ENCODE measurements around the gene OR2A7.
"Not testable (repeated sequence)": the region's sequence is repeated elsewhere in the genome, so short reads cannot be mapped to it uniquely, and the experiment has no call there.

The OR2A7 gene, protein sequence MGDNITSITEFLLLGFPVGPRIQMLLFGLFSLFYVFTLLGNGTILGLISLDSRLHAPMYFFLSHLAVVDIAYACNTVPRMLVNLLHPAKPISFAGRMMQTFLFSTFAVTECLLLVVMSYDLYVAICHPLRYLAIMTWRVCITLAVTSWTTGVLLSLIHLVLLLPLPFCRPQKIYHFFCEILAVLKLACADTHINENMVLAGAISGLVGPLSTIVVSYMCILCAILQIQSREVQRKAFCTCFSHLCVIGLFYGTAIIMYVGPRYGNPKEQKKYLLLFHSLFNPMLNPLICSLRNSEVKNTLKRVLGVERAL

DNA sequence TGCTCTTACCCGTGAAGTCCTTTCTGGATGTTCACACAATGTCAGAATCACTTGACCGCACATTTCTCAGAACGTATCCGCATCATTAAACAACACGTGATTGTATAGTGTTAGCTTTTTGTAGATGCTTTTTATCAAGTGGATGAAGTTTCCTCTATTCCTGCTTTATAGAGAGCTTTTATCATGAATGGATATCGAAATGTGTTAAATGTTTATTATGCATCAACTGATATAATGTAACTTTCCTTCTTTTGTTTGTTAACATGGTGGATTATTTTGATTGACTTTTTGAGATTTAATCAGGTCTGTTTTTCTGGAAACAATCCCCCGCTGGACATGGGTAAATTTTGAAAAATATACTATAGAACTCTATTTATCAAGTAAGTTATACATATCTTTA, at the start of gene OR2A7:
Gene OR2A7, minus strand, starts transcription at position 101 of the 400 bp plus-strand sequence. CDS start 5,164 bp downstream, outside the sequence.
- DNase-seq, result not testable (repeated sequence)

DNA sequence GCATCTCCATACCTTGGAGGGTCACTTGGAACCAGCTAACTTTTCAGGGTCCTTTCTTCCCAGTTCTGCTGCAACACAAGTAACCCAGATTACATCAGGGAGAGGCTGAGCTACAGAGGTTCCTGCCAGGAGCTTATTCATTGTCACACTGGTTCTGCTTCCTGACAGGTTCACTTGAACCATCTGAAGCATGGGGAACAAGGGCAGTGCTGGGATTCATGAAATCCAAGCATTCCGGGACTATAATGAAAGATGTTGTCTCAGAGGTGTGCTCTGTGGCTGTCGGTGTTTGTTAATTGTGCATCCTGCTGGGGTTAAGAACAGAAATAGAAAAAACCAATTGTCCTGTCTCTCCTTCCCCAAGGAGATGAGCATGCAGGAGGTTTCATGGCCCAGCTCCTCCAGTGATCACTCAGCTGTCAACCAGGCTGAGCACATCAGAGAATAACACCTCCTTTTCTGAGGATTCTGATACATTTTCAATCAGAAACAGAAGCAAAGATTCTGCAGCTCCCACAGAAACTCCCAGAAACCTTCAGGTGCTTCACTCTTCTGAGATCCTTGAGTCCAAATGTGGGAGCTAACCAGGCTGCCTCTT, 47.4 kb upstream of the OR2A7 start, which contains the start of gene OR2A1:
Gene OR2A1, plus strand, starts transcription at position 548 of the 598 bp plus-strand sequence. CDS start 5,706 bp downstream, outside the sequence.
- DNase-seq, result not testable (repeated sequence)

DNA sequence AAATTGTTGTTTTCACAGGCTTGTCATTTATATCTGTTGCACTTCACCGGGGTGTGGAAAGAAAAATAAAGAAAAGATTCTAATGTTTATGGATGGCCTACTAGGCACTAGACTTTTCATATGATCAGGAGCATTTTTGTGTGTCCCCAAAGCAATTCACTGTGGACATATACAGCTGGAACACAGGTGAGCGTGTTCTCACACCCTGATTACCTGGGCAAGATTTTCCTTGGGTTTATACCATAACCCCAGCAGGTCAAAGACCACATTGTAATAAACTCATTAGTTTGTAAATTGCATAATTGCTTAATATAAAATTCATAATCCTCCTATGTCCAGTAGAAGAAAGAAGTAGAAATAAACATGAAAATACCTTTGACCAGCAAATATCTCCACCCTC, 46.6 kb upstream of the OR2A7 start:
- not testable (repeated sequence) for DNase-seq

DNA sequence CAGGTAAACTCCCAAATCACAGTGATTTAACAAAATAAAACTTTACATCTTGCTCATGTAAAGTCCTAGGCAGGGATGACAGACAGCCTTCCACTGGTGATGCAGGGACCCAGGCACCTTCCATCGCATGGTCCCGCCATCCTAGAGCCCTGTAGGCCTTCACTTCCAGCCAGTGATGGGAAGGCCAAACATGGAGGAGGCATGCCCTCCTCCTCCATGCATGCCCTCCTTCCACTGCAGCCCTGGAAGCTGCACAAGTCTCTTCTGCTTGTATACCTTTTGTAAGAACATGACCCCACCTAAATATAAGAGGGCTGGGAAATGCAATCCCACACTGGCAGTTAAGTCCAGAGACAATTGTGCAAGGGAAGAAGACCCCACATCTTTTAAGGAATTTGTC, 45.1 kb upstream of the OR2A7 start:
- DNase-seq, result not testable (repeated sequence)

- not testable (repeated sequence) for DNase-seq
Observed at GRCh38 chr7:144305156-144305555, 40.6 kb upstream of the OR2A7 start.

DNA sequence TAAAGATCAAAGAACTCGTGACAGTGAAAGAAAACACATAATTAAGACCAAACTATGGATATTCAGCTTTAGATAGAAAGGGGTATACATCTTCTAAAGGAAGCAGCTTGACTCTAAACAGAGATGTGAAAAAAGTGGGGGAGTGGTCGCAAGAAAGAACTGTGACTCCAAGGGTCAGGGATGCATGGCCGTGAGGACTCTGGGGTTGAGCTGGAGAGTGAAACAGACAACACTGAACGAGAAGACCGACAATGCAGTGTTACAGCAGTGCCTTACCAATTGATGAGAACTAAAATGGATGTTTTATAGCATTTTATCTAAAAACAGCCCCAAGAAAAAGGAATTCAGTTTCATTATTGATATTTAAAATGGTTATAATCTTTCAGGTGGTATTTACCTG, 39.0 kb upstream of the OR2A7 start:
- not testable (repeated sequence) for DNase-seq

- not testable (repeated sequence) for DNase-seq
Observed at GRCh38 chr7:144302578-144303303, 38.1 kb upstream of the OR2A7 start.

DNA sequence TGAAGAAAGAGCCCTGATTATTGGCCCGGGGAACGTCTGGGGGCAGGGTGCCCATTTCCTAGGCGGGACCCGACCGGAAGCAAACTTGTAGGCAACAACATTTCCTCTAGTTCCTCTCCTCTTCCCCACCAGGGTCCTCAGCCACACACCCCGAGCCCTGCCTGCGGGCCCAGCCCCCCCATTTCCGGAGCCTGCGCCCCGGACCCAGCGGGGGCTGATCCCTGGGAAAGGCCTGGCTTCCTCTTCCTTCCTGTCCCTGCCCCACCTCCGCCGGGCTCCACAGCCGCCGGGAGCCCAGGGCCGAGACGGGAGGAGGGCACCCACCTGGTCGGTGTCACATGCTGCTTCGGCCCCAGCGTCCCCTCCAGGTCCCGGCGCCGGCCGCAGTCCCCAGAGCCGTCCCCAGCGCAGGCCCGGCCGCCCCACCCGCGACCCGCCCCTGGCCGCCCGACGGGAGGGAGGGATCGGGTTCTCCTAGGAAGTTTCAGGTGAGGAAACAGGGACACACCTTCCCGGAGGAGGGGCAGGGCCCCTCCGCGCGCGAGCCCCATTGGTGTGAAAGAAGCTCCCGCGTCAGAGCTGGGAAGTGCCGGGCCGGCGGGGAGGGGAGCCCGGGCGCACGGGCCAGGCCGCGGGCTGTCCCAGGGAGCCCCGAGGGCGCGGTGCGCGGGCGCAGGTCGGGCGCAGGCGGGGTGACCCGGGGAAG, 29.4 kb upstream of the OR2A7 start:
- DNase-seq, result not testable (repeated sequence)

DNA sequence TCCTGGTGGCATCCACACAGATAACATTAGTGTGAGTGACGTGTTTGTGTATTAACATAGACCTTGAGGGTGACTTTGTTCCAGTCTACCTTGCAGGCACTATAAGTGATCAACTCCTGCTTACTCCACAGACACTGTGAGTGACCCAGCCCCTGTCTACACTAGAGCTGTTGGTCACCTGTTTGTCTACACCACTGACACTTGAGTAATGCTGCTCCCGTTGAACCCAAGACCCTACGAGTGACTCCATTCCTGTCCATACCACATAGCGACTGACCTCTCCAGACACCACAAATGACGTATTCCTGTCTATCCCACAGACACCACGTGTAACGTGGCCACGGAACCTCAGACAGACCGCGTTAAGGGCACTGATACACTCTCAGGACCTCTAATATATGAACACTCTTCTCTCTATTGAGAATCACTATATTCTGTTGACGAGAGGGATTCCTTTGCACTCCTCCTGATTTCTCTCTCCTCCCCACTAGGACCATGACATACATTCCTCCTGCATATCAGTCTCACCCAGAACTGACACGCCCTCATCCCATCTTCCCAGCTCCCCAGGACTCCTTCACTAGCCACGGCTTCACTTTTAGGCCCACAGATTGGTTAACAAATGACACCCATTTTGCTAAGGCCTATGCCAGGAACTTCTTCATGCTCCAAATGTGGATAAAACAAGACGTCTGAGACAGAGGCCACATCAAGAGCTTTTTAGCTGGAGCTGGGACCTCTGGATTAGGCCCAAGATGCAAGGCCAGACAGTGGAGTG, 28.0 kb upstream of the OR2A7 start:
- DNase-seq, result not testable (repeated sequence)

- not testable (repeated sequence) for DNase-seq
Observed at GRCh38 chr7:144291607-144292006, 27.0 kb upstream of the OR2A7 start.

DNA sequence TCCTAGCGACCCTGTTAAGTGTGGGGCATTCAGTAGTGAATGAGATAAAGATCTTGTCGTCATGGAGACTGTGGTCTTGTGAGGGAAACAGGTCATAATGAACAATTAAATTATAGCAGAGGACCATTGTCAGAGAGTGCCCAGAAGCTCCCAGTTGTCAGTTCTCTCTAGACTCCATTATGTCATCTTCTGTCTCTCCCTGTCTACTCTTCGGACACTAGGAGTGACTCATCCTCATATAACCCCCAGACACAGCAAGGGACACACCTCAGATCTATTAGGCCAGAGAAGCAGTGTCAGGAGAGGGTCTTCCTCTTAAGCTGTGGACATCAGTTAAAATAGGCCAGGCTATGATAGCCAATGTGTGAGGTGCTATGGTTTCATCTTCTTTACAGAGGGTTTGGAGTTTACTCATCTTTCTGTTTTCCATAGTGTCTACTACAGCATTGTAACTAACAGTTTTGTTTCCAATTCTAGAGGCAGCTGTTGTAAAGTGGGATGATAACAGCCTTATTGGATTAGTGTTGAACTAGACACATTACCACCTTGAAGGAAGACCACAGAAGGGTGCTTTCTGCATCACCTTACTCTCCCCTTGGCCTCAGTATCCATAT, 22.7 kb upstream of the OR2A7 start:
- not testable (repeated sequence) for DNase-seq

DNA sequence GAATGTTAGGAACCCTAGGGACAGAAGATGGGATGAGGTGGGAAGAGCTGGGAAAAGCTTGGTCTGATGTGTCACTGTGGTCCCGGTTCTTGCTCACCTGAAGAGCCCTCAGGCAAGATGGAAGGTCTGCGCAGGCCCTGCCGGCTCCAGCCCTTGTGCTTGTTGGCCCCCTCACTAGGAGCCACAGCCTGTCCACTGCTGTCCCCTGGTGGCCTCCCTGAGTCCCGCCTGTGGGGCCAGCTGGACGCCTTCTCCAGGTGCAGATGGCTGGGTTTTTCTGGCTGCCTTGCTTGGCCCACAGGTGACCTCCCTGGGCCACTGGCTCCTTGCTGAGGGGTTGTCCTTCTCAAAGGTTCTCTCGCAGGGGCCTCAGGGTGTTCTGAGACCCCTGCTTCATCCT, 19.1 kb upstream of the OR2A7 start:
- DNase-seq, result not testable (repeated sequence)

DNA sequence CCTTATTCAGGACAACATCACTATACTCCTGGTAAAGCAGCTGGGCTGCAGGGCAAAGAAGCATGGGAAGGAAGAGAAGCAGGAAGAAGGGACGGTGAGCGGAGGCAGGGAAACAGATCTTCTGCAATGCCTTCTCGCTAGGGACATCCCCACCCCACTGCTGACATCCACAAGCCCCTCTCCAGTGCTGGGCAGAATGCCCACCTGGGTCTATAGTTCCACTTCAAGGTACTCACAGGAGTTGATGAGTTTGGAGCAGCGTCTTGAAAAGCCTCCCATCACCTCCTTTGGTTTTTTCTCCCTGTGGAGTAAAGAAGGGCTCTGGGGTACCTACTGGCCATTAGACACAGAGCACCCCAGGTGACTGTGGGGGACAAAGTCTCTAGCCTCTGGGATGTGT, 17.9 kb upstream of the OR2A7 start:
- DNase-seq, result not testable (repeated sequence)

GRCh38 chr7:144281981-144282380, 17.4 kb upstream of the OR2A7 start:
- DNase-seq, result not testable (repeated sequence)

DNA sequence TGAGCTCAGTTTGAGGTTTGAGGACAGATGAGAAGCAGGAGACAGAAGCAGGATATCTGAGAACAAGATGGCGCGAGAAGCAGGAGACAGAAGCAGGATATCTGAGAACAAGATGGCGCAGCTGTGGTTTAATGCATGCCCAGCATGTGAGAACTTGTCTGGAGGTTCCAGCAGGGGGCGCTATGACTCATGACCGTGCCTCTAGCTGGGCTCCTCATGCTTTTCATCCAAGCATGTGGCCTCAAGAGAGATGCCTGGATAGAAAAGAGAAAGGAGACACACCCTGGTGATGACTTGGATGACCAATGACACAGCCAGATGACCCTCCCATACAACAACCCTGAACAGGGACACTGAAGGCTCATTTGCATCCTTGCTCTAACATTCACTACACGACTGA, 15.4 kb upstream of the OR2A7 start:
- DNase-seq, result not testable (repeated sequence)

GRCh38 chr7:144275281-144275680, 10.7 kb upstream of the OR2A7 start:
- DNase-seq, result not testable (repeated sequence)

GRCh38 chr7:144269188-144269587, 4.6 kb upstream of the OR2A7 start, which contains the start of gene CTAGE8:
Gene CTAGE8, minus strand, starts transcription at chr7:144269288. Its CDS starts 38 bp downstream, at chr7:144269250.
- not testable (repeated sequence) for DNase-seq

DNA sequence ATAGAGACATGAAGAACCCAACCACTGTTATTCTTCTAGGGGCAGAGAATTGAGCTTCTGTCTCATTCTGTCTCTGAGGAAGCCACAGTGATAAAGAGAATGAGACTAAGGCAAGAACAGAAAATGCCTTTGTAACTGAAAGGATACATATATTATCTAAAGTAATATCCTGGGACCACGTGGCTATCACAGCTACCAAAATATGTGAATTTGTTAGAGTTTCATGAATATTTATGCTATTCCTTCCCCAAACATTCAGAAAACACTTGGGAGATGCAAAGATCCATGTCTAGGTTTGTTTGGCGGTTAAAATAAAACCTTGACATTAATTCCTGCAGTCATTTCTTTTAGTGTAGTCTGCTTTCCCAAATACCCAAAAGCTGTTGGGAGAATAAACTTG, 2.5 kb downstream of the OR2A7 start:
- not testable (repeated sequence) for DNase-seq

DNA sequence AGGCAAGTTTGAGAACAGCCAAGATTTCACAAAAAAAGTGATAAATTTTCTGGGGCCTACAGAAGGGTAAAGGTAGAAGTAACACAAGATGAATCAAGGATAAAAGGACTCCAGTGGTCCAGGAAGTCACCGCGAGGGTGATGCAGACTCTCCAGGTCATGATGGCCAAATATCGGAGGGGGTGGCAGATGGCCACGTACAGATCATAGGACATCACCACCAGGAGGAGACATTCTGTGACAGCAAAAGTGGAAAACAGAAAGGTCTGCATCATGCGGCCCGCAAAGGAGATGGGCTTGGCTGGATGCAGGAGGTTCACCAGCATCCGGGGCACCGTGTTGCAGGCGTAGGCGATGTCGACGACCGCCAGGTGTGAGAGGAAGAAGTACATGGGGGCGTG, 5.5 kb downstream of the OR2A7 start:
- not testable (repeated sequence) for DNase-seq

DNA sequence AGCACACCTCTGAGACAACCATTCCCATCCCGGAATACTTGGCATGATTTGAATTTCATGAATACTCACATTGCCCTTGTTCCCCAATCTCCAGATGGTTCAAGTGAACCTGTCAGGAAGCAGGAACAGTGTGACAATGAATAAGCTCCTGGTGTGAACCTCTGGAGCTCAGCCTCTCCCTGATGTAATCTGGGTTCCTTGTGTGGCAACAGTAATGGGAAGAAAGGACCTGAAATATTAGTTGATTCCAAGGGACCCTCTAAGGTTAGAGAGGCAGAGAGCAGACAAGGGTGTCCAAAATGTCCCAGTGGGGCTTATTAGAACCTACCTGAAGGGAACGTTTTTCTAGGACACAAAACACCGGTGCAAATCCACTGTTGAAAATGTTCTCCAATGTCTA, 8.5 kb downstream of the OR2A7 start:
- DNase-seq, result no peak

DNA sequence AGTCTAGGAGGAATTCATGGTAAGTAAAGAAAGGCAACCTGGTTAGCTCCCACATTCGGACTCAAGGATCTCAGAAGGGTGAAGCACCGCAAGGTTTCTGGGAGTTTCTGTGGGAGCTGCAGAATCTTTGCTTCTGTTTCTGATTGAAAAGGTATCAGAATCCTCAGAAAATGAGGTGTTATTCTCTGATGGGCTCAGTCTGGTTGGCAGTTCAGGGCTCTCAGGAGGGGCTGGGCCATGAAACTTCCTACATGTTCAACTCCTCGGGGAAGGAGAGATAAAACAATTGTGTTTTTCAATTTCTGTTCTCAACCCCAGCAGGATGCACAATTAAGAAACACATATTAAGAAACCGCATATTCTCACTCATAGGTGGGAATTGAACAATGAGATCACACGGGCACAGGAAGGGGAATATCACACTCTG, 9.1 kb downstream of the OR2A7 start:
- DNase-seq, result no peak
